SK-N-SH (cell line): Measurements from ENCODE around the gene SLC66A2.

Experiments used
- CTCF ChIP-seq: fragments of 200-600 bp; sonication (generic); IDR thresholded peaks from 2 replicates; pipeline ENCODE4 v1.6.1; 2017; ENCODE audit warnings: antibody characterized with exemption, mild to moderate bottlenecking, moderate library complexity
- JUND ChIP-seq: IDR thresholded peaks from 2 replicates; pipeline ENCODE4 v1.4.0; 2012
- PBX3 ChIP-seq: IDR thresholded peaks from 2 replicates; pipeline ENCODE4; 2012
- REST ChIP-seq: IDR thresholded peaks from 2 replicates; pipeline ENCODE4 v1.6.1; 2012; ENCODE audit warnings: mild to moderate bottlenecking, low read depth, low read length, moderate library complexity
- TAF1 ChIP-seq: IDR thresholded peaks from 2 replicates; pipeline ENCODE4 v1.6.1; 2012; ENCODE audit warnings: low read depth, mild to moderate bottlenecking, low read length, moderate library complexity, borderline replicate concordance
- USF1 ChIP-seq: IDR thresholded peaks from 2 replicates; pipeline ENCODE4 v1.4.0; 2012; ENCODE audit warnings: low read depth, borderline replicate concordance
- USF2 ChIP-seq: fragments of 150-350 bp; IDR thresholded peaks from 2 replicates; pipeline ENCODE4 v1.6.1; 2017; ENCODE audit warnings: antibody characterized with exemption, low read length, low read depth, borderline replicate concordance

- TF ChIP-seq PBX3 (no peak), JUND (no peak), CTCF (no peak), REST (no peak), TAF1 (no peak), USF2 (no peak), USF1 (no peak)
Measured at GRCh38 chr18:79989195-79989497, 37.7 kb upstream of the SLC66A2 start.
